ENCODE results near the gene PRPF18.

The PRPF18 gene

DNA sequence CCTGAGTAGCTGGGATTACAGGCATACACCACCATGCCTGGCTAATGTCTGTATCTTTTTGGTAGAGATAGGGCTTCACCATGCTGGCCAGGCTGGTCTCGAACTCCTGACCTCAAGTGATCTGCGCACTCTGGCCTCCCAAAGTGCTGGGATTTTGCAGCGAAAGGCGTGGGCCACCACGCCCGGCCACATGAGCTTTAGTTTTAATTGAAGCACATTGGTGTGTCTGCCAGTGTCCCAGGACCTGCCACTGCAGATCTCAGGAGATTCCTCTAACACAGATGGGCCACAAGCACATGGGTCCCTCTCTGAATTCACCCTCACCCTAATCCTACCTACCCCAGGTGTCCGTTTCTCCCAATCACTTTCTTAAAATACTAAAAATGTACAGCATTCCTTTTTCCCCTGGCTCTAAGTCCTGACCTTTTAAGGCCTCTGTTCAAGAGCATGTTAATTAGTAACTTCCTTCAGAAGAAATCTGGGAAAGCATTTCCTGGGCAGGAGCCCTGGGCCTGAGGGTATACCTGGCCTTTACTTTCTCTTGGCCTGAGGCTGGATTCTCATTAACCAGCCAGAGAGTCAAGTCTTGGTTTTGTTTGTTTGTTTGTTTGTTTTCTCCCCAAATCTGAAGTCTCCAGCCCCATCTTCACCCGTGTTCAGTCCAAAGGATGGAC, 82.6 kb downstream of the PRPF18 start:
- DNase-seq (ENCODE audit: low read depth) = no peak

DNA sequence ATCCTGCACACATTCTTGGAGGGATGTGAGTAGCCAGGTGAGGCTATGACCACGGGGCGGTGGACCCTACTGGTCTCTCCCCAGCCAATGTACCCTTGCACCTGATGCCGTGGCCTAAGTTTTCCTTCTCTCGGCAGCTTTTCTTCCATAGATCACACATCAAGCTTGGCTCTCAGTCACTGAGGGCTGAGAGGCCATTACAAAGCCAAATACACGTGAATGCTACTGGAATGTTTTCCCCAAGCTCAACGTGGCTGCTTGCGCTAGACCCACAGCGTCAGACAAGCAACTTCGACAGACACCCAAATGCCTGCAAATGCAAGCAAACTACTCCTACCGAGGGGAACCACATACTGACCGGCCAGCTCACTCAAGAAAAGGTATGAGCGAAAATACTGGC, 83.1 kb downstream of the PRPF18 start:
- DNase-seq (ENCODE audit: low read depth) = no peak

DNA sequence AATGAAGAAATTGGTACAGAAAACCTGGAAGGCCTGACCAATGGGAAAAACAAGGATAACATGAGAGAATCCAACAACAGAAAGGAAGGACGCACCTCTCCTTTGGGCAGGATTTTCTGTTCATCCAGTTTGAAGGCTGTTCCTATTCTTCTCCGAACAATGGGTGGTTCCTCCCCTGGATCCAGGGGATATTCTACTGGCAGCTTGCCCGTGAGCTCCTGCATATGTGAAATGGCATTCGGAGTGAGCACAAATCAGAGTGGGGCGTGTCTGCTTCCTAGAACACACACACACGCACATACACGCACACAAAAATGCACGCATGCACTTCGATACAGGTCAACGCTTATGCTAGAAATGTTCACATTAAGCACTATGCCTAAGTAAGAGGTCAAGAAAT, 83.5 kb downstream of the PRPF18 start:
- no peak for DNase-seq (ENCODE audit: low read depth)

- no peak for DNase-seq (ENCODE audit: low read depth)
Observed at GRCh38 chr10:13671904-13672303, 85.1 kb downstream of the PRPF18 start.

DNA sequence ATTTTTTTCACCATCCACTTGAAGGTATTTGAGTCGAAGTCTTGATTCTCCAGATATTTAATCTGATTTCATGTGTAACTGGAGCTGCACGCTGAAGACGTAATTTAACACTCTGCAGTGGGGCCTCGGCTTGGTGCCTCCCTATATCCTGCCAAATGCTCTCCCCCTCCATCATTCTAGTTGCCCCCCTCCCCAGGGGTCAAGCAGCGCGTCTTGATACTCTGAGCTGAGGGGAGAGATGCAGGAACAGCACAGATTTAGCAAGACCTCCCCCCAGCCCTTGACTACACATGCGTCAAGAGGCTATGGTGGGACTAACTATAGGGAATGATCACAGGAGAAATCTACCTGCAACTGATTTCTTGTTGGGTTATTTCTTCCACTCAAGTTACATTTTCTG, 85.8 kb downstream of the PRPF18 start:
- DNase-seq (ENCODE audit: low read depth) = no peak

DNA sequence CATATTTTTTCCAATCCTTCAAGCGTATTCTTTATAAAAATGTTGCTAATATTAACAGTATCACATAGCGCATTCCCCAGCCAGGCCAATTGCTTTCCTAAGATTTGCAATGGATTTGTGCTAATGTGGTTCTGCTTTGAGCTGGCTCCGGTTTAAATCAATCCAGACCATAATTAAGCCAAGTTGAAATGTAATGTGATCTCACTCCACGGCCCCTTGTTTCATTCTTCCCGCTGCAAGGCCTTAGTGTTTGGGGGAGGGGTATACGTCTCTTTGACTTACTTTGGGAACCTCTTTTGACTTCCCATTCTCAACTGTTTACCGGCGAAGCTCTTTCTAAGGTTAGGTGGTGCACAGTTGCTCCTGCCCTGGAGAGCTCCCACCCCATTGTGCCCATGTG, 86.4 kb downstream of the PRPF18 start:
- DNase-seq (ENCODE audit: low read depth) = no peak

DNA sequence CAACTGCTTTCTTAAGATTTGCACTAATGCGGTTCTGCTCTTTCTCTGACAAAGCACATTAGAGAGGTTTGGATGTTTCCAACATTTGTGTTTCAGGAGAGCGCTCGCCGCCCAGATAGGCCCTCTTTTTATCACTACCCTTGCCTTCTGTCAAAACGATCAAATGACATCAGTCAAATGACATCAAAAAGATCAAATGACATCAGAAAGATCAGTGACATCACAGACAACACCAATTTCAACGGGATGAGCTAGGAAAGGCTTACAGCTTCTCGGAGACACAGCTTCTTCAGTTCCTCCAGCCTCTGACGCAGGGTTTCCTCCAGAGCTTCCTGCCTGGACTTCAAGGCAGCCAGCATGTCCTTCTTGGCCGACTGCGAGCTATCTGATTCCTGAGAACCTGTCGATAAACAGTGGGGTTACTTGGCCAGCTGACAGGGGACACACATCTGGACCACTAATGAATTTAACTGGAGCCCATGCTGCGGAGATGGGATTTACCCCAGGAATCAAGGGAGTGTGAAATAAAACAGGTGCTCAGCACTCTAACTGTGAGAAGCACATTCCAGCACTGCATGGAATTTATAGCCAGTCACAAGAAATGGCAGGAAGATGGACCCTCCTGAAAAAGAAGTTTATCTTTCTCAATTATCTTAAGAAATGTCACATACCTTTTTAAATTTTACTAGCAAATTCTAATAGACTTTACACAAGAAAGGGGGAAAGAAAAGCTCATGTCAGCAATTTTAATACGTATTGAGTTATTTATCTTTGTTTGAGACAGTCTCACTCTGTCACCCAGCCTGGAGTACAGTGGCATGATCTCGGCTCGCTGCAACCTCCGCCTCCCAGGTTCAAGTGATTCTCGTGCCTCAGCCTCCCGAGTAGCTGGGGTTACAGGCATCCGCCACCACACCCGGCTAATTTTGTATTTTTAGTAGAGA, 88.2 kb downstream of the PRPF18 start:
- no peak for DNase-seq (ENCODE audit: low read depth)

DNA sequence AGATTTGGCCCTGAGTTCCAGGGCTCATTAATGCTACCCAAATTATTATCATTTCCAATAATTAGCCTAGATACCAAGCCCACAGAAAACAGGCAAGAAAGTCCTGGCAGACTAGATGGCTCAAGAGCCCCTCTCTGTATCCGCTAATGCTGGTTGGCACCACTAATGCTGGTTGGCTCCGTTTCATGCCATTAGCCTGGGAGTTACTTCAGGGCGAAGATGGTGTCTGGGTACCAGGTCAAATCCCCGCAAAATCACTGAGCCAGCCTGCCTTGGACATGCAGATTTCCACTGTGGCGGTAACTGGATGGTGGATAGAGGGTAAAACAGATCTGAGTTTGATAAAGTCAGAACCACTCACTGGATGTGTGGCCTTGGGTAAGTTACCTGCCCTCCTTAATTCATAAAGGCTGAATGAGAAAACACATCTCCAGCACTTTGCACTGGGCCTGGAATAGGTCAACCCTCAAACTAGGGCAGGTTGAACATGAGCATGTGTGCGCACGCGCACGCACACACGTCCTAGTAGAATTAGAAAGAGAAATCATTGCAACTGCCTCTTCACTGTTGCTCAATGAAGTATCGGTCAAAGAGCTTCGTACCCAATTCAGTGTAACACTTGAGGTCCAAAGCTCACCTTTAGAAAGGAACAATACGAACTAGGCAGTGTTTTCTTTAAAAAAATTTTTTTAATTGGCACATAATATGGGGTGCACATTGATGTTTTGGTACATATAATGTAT, 91.5 kb downstream of the PRPF18 start:
- DNase-seq (ENCODE audit: low read depth) = no peak
